GM18498 (cell line): ENCODE measurements around the gene DLGAP1.

Source experiments
- ATAC-seq: cut with Tn5 transposase; IDR thresholded peaks from one replicate; pipeline ENCODE4 v1.9.1; 2021; ENCODE audit warnings: mild to moderate bottlenecking, moderate library complexity; ENCODE audit not compliant: unreplicated experiment

DLGAP1 gene

DNA sequence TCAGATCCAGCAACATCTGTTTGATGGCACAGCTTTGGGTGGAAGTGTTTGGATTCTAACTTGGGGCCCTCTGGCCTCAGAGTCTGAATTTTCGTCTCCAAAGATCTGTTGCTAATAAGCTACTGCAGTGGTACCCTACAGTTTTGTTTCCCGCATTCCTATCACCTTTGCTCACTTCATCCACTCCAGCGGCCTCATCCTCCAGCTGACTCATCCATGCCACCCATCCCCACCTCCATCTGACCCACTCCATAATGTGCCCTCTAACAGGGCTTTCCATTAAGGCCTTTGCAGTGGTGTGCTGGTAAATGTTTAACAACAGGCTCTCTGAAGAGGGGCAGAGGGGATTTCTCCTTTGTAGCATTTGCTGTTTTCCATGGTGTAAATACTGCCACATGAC, 779.7 kb downstream of the DLGAP1 start:
- no peak for ATAC-seq

GRCh38 chr18:3671176-3671575, 783.9 kb downstream of the DLGAP1 start:
- ATAC-seq: no peak

GRCh38 chr18:3669376-3669775, 785.7 kb downstream of the DLGAP1 start:
- ATAC-seq: no peak

- no peak for ATAC-seq
These were observed 787.6 kb downstream of the DLGAP1 start for GRCh38 chr18:3667255-3668137.

DNA sequence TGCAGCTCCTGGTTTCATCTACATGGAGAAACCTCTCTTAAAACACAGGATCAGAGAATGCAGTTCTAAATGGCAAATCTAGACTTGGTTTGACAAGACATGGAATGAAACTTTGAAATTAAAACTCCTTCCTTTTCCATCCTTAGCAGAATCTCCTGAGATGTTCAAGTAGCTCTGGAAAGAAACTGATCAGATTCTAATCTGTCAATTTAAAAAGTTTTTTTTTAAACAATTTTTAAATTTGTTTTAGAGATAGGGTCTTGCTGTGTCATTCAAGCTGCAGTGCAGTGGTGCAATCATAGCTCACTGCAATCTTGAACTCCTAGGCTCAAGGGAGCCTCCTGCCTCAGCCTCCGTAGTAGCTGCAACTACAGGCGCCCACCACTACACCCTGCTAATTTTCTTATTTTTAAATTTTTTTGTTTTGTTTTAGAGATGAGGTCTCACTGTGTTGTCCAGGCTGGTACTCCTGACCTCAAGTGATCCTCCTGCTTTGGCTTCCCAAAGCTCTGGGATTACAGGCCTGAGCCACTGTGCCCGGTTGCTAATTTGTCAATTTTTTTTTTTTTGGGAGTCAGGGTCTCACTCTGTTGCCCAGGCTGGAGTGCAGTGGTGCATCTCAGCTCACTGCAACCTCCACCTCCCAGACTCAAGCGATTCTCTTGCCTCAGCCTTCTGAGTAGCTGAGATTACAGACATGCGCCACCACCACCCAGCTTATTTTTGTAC, 788.4 kb downstream of the DLGAP1 start:
- no peak for ATAC-seq

DNA sequence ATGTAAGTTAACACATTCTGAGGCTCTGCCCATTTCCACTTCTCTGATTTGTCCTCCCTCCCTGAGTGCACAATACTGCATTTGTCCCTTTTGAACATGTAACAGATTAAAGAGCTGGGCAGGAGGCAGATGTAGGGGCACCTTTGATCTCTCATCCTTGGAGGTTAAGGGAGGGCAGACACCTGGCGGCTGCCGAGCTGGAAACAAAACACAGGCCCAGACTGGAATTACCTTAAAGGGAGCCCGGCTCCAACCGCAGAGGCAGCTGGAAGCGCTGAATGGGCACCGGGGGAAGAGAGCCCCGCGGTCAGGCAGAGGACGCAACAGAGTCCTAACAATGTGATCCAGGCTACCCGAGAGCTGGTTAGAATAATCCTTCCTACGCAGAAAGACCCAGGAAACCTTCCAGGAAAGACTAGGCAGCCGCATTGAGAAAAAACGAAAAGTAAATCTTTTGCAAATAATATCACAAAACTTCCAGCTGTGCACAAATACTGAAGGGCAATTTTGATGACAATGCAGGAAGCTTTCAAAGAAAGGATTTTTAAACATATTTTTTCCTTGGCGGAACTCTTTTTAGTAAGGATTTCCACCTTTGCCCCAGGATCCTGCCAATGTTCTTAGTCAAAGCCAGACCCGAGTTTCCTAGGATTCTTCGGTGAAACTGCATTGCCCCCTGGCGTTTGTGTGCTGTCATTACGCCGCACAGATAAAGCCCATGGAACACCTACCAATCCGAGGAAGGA, 789.2 kb downstream of the DLGAP1 start:
- ATAC-seq: peak; percentile 73

DNA sequence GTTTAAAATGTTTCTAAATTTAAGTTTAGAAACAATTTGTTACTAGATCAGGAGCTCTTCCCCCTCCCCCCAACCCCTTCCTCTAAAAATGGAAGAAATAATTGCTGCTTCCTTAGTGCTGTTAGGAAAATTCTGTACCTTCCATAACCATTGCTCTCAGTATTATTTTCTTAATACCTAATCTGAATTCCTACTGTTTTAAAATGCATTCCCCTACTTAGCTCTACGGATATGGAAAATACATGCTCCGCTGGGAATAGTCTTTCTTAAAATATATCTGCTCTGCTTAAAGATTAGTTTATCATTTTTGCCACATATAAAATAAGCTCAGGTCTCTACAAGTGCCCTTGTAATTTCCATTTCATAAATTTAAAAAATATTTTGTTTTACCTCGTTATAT, 789.9 kb downstream of the DLGAP1 start:
- ATAC-seq: no peak

DNA sequence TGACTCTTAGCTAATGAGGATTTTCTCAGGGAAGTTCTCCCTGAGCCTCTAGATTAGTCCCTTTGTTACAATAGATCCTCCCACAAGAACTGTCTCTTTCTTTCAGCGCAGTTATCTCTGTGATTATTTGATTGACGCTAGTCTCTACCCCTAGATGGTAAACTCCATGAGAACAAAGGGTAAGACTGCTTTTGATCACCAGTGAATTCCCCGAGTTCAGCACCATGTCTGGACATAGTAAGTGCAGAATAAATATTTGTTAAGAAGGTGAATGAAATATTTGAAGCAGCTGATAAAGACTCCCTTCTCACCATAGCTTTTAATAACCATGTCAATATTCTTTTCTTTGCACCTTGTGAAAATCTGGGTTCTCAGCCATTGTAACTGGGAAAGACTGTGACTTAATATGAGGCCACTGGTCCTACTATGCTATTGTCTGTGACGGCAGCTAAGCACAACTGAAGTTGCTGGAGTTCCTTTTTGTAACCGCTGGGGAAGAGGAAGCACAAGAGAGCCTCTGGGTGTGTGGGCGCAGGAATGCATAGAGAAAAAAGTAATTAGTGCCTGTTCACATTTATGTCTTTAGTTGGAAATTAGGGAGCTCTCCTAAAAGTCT, 790.4 kb downstream of the DLGAP1 start:
- no peak for ATAC-seq

GRCh38 chr18:3663870-3664512, 791.1 kb downstream of the DLGAP1 start:
- ATAC-seq: no peak

GRCh38 chr18:3661989-3662388, 793.1 kb downstream of the DLGAP1 start:
- ATAC-seq: no peak

DNA sequence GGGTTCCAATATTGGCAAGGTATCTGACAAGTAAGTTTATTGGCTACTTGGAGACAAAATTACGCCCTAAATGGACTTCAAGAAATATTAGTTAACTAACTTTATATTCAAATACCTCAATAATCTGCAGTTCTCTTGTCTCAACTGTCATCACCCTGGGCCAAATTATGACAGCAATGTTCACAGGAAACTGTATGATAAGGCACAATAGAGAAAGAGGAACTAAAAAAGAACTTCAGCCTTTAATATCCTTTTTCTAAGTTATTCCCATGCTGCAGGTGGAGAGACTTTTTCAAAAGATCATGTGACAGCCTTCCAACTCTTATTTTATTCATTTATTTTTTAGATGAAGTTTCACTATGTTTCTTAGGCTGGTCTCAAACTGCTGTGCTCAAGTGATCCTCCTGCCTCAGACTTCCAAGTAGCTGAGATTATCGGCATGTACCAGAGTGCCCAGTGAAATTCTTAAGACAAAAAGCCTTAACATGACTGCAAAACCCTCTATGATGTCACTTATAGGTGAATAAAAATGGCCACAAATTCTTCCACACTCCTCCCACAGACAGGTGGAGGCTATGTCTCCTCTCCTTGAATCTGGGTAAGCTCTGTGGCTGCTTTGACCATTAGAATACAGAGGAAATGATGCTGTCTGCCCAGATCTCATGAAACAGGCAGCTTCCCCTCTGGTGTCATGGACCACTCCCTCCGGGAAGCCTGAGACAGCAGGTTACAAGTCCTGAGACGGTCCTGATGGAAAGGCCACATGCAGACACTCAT, 794.2 kb downstream of the DLGAP1 start:
- no peak for ATAC-seq

- ATAC-seq: no peak
These were observed 796.6 kb downstream of the DLGAP1 start for GRCh38 chr18:3658529-3658928.

DNA sequence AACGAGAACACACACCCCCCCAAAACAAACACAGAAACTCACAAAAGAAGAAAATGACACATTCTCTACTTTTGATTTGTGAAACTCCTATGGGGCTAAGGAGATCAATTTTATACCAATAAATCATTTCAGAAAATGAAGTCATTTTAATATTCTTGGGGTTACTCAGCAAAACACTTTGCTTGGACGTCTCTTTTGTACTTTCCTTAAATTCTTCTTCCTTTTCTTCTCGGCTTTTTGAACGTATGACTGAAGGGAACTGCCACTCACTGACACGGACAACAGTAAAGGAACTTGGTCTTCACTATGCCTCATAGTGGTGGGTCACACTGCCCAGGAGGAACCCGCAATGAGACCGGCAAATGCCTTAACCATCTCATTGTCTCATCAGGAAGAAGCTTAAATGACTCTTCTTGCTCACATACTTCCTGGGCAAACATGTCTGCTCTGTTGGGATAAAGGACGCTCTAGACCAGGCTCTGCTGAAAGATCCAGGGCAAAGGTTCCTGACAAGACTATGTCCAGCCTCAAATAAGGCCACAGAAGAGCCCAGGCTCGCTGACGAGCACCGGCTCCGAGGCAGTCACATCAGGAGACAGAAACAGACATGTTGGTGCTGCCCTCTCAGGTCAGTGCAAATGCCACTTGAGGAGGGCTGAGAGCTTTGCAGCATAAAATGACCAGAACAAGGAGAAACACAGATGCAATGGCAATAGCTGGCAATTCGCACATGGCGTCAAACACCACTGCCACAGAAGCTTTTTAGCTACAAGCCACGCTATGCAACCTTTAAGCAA, 799.7 kb downstream of the DLGAP1 start:
- ATAC-seq: no peak

GRCh38 chr18:3654442-3655253, 800.5 kb downstream of the DLGAP1 start:
- ATAC-seq: no peak

DNA sequence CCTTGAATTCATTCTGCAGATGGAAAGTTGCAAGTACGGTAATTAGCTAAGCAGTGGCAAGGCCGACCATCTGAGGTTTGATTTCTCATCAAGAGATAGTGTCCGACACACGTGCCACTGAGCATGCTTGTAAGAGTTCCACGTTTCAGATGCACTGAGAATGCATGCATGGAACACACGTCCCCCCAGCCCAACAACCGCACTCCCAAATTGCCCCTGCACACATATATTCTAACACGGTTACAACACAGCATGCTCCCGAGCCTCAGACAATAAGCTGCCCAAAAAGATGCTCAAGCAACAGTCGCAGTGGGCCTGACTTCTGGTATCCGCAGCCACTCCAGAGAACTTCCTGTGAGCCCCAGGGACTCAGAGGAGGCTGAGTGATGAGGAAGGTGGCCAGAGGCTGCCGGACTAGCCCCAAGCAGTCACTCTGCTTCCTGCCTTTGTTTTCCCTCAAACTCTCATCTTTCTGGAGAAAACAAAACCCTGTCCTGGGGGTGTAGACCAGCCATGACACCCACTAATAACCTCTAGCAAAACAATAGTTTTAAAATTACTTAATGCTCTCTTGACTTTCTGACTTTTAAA, 801.2 kb downstream of the DLGAP1 start:
- ATAC-seq: no peak

DNA sequence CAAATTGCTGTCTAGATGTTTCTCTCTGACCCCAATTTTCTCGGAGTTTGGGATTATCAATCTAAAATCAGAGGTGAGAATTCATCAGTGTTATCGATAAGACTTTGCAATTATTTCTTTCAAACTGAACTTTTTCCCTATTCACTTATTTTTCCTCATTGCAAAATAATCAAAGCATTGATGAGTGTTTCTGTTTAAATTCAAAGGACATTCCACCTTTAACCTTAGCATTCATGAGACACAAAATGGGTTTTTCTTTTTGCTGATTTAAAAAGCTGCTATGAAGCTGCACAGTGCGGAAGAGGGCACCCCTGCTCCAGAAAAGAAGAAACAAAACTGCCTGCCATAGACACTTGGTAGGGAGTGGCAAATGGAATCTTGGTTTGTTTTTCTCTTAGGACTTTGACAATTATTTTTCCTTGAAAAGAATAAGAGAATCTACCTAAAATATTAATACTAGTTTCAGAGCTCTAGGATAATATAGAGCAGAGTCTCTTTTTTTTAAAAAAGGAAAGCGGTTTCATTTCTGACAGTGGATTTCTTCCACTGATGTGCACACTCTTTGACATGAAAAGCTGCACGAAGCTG, 801.8 kb downstream of the DLGAP1 start:
- no peak for ATAC-seq
